Stomach (tissue), 4 donors: ENCODE measurements around the gene RUBCNL.

Source experiments
- POLR2A ChIP-seq, 4 donors: fragments of 450-650 bp; IDR thresholded peaks; one replicate each; pipeline ENCODE4 v1.6.1; 2016; ENCODE audit warnings: antibody characterized with exemption in 4 of 4, control low read depth in 2 of 4, mild to moderate bottlenecking in 1 of 4, moderate library complexity in 1 of 4
- POLR2AphosphoS5 ChIP-seq, 3 donors: sonication (generic); formaldehyde crosslinking; IDR thresholded peaks; one replicate each; pipeline ENCODE4 v1.6.1; 2016; ENCODE audit warnings: antibody characterized with exemption in 3 of 3
- TF ChIP-seq, protein P1 (sequence below), 7 experiments: fragments of 450-650 bp in 4 of 7; fragments of 200-600 bp in 3 of 7; sonication (generic) in 3 of 7; IDR thresholded peaks; one replicate each; pipeline ENCODE4 v1.5.1; 2016 to 2019; ENCODE audit warnings: antibody characterized with exemption in 7 of 7, control low read depth in 2 of 7, mild to moderate bottlenecking in 1 of 7

DNA sequence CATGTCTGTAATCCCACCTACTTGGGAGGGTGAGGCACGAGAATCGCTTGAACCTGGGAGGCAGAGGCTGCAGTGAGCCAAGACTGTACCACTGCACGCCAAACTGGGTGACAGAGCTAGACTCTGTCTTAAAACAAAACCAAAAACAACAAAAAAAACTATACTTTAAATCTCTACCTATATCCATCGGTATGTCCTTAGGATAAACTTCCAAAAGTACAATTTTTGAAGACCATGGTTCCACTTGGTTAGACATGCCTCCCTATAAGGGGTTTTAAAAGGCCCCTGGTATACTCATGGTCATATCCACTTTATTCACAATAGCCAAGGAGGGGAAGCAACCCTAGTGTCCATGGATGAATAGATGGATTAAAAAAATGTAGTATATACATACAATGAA lies 39.8 kb downstream of the RUBCNL start:
- TF ChIP-seq POLR2A (IDR thresholded peaks at IDR 0.05) (no peak), POLR2AphosphoS5 (IDR thresholded peaks at IDR 0.05) (no peak)
- TF ChIP-seq, protein P1, sequence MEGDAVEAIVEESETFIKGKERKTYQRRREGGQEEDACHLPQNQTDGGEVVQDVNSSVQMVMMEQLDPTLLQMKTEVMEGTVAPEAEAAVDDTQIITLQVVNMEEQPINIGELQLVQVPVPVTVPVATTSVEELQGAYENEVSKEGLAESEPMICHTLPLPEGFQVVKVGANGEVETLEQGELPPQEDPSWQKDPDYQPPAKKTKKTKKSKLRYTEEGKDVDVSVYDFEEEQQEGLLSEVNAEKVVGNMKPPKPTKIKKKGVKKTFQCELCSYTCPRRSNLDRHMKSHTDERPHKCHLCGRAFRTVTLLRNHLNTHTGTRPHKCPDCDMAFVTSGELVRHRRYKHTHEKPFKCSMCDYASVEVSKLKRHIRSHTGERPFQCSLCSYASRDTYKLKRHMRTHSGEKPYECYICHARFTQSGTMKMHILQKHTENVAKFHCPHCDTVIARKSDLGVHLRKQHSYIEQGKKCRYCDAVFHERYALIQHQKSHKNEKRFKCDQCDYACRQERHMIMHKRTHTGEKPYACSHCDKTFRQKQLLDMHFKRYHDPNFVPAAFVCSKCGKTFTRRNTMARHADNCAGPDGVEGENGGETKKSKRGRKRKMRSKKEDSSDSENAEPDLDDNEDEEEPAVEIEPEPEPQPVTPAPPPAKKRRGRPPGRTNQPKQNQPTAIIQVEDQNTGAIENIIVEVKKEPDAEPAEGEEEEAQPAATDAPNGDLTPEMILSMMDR (IDR thresholded peaks at IDR 0.05): no peak
